WI38 (cell line): ENCODE data around the gene OR10A5.

ENCODE experiments used
- H3K4me3 ChIP-seq: 2 replicates; pipeline ENCODE4 v1.5.1; 2011; ENCODE audit warnings: low read depth, mild to moderate bottlenecking, control low read depth, low read length
- CTCF ChIP-seq: IDR thresholded peaks from 2 replicates; pipeline ENCODE4 v1.5.1; 2012; ENCODE audit warnings: low read depth, mild to moderate bottlenecking, control low read depth, low read length

The OR10A5 gene

GRCh38 chr11:6894097-6894496 lies 48.6 kb downstream of the OR10A5 start:
- H3K4me3 ChIP-seq = no peak overlapping the region
- TF ChIP-seq CTCF = no peak

GRCh38 chr11:6895010-6895409 lies 49.5 kb downstream of the OR10A5 start:
- TF ChIP-seq CTCF = no peak
- no peak overlapping the region for H3K4me3 ChIP-seq
